ENCODE data around the gene WDR82.

WDR82 gene

GRCh38 chr3:52250122-52250521, 28.3 kb downstream of the WDR82 start:
- Histone ChIP-seq H3K9me3 (ENCODE audit: control insufficient read depth in 2 of 2, low read length in 2 of 2) (no peaks in the 10 kb centered on the region), H3K27ac (ENCODE audit: low read length) (no peak overlapping the region), H3K4me3 (ENCODE audit: low read length in 2 of 2) (no peak overlapping the region), H3K9ac (ENCODE audit: low read length in 2 of 2) (no peak overlapping the region), H3K27me3 (ENCODE audit: control insufficient read depth in 1 of 2, insufficient read depth in 2 of 2, low read length in 2 of 2) (no peaks in the 10 kb centered on the region), H3K36me3 (ENCODE audit: control insufficient read depth in 2 of 2, insufficient read depth in 2 of 2, low read length in 2 of 2) (peaks cover 16 to 31% of the 10 kb centered on the region in 2 donors), H3K4me1 (ENCODE audit: control insufficient read depth, insufficient read depth, low read length) (peaks cover 28% of the 10 kb centered on the region)

DNA sequence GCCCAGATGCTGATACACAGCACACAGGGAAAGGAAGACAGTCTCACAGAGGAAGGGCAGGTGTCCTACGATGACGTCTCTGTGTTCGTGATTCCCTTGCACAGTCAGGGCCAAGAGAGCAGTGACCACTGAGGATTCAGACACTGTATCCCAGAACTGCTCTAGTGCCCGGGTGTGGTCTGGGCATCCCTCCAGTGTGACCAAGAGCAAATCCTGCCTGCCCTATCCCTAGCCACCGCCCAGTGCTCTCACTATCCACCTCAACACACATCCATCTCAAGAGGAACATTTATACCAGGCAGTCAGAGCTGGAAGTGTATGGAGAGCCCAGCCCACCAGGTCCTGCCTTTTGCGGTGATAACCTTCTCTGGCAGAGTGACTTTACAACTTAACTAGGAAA, 28.8 kb downstream of the WDR82 start:
- Histone ChIP-seq H3K9ac (ENCODE audit: low read length in 2 of 2) (no peak overlapping the region), H3K4me3 (ENCODE audit: low read length in 2 of 2) (no peak overlapping the region), H3K9me3 (ENCODE audit: control insufficient read depth in 2 of 2, low read length in 2 of 2) (no peaks in the 10 kb centered on the region), H3K4me1 (ENCODE audit: control insufficient read depth, insufficient read depth, low read length) (peaks cover 31% of the 10 kb centered on the region), H3K27ac (ENCODE audit: low read length) (no peak overlapping the region), H3K27me3 (ENCODE audit: control insufficient read depth in 1 of 2, insufficient read depth in 2 of 2, low read length in 2 of 2) (no peaks in the 10 kb centered on the region), H3K36me3 (ENCODE audit: control insufficient read depth in 2 of 2, insufficient read depth in 2 of 2, low read length in 2 of 2) (peaks cover 16 to 30% of the 10 kb centered on the region in 2 donors)

- Histone ChIP-seq H3K27me3 (ENCODE audit: control insufficient read depth in 1 of 2, insufficient read depth in 2 of 2, low read length in 2 of 2) (no peaks in the 10 kb centered on the region), H3K4me3 (ENCODE audit: low read length in 2 of 2) (no peak overlapping the region), H3K27ac (ENCODE audit: low read length) (no peak overlapping the region), H3K36me3 (ENCODE audit: control insufficient read depth in 2 of 2, insufficient read depth in 2 of 2, low read length in 2 of 2) (peaks cover 14 to 30% of the 10 kb centered on the region in 2 donors), H3K4me1 (ENCODE audit: control insufficient read depth, insufficient read depth, low read length) (peaks cover 28% of the 10 kb centered on the region), H3K9ac (ENCODE audit: low read length in 2 of 2) (no peak overlapping the region), H3K9me3 (ENCODE audit: control insufficient read depth in 2 of 2, low read length in 2 of 2) (no peaks in the 10 kb centered on the region)
Measured at GRCh38 chr3:52248816-52249547, 29.5 kb downstream of the WDR82 start.

GRCh38 chr3:52248165-52248541, 30.3 kb downstream of the WDR82 start:
- no peak overlapping the region for H3K9ac ChIP-seq (ENCODE audit: low read length in 2 of 2)
- no peaks in the 10 kb centered on the region for H3K9me3 ChIP-seq (ENCODE audit: control insufficient read depth in 2 of 2, low read length in 2 of 2)
- H3K27me3 ChIP-seq (ENCODE audit: control insufficient read depth in 1 of 2, insufficient read depth in 2 of 2, low read length in 2 of 2): no peaks in the 10 kb centered on the region
- H3K36me3 ChIP-seq (ENCODE audit: control insufficient read depth in 2 of 2, insufficient read depth in 2 of 2, low read length in 2 of 2): peaks cover 6 to 22% of the 10 kb centered on the region in 2 donors
- H3K4me1 ChIP-seq (ENCODE audit: control insufficient read depth, insufficient read depth, low read length): peaks cover 25% of the 10 kb centered on the region
- no peak overlapping the region for H3K4me3 ChIP-seq (ENCODE audit: low read length in 2 of 2)
- no peak overlapping the region for H3K27ac ChIP-seq (ENCODE audit: low read length)

DNA sequence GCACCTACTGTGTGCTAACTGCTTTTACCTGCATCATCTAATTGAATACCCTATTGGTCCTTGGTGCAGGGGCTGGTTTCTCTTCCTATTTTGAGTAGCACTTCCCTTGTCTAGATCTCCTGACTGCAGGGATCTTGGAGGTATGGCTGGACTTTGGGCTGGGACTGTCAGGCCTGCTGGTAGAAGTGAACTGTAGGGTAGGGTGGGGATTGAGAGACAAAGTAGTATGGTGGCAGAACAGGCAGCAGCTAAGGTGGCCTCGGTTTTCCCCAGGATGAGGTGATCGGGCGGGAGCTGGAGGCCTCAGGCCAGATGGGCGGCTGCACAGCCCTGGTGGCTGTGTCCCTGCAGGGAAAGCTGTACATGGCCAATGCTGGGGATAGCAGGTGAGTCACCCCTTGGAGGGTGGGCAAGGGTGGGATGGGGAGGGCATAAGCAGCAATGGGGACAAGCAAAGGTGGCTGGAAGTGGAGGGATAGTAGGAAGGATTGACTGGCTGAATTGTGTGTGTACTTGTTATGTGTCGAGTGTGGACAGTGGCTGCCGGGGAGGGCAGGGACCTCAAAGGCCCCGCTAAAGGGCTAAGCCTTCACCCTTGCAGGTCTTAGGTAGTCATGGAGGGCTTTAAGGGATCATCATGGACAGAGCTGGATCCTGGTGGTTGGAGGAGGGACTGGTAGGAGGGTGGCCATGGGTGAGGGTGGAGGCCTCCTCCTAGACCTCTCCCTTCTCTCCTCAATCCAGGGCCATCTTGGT, 30.9 kb downstream of the WDR82 start:
- Histone ChIP-seq H3K4me1 (ENCODE audit: control insufficient read depth, insufficient read depth, low read length) (peaks cover 25% of the 10 kb centered on the region), H3K4me3 (ENCODE audit: low read length in 2 of 2) (no peak overlapping the region), H3K9me3 (ENCODE audit: control insufficient read depth in 2 of 2, low read length in 2 of 2) (no peaks in the 10 kb centered on the region), H3K27me3 (ENCODE audit: control insufficient read depth in 1 of 2, insufficient read depth in 2 of 2, low read length in 2 of 2) (no peaks in the 10 kb centered on the region), H3K27ac (ENCODE audit: low read length) (no peak overlapping the region), H3K36me3 (ENCODE audit: control insufficient read depth in 2 of 2, insufficient read depth in 2 of 2, low read length in 2 of 2) (peaks cover 5 to 19% of the 10 kb centered on the region in 2 donors), H3K9ac (ENCODE audit: low read length in 2 of 2) (no peak overlapping the region)

DNA sequence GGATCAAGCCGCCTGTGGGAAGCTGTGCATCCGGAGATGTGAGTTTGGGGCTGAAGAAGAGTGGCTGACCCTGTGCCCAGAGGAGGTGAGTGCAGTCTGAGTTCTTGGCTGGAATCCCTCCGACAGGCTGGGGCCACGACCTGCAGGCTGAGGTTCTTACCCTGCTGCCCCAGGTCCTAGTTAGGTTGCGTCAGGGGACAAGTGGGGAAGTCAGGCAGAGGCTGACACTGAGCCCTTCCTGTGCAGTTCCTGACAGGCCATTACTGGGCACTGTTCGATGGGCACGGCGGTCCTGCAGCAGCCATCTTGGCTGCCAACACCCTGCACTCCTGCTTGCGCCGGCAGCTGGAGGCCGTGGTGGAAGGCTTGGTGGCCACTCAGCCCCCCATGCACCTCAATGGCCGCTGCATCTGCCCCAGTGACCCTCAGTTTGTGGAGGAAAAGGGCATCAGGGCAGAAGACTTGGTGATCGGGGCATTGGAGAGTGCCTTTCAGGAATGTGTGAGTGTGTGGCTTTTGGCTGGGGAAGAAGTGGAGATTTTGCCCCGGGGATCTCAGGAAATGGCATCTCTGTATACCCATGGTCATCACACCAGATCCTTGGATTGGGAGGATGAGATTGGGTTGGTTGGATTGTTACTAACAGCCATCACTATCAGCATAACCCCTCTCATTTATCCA, 31.6 kb downstream of the WDR82 start:
- H3K9ac ChIP-seq (ENCODE audit: low read length in 2 of 2): peak overlapping the region in 1 of 2 donors; percentile 71
- no peaks in the 10 kb centered on the region for H3K9me3 ChIP-seq (ENCODE audit: control insufficient read depth in 2 of 2, low read length in 2 of 2)
- peak overlapping the region in 1 of 2 donors; percentile 87 for H3K4me3 ChIP-seq (ENCODE audit: low read length in 2 of 2)
- no peaks in the 10 kb centered on the region for H3K27me3 ChIP-seq (ENCODE audit: control insufficient read depth in 1 of 2, insufficient read depth in 2 of 2, low read length in 2 of 2)
- H3K27ac ChIP-seq (ENCODE audit: low read length): peak overlapping the region; percentile 76
- peaks cover 25% of the 10 kb centered on the region for H3K4me1 ChIP-seq (ENCODE audit: control insufficient read depth, insufficient read depth, low read length)
- H3K36me3 ChIP-seq (ENCODE audit: control insufficient read depth in 2 of 2, insufficient read depth in 2 of 2, low read length in 2 of 2): peaks cover 5 to 18% of the 10 kb centered on the region in 2 donors

GRCh38 chr3:52246264-52246620, 32.2 kb downstream of the WDR82 start:
- Histone ChIP-seq H3K4me3 (ENCODE audit: low read length in 2 of 2) (peak overlapping the region; percentile 69 to 87), H3K9me3 (ENCODE audit: control insufficient read depth in 2 of 2, low read length in 2 of 2) (no peaks in the 10 kb centered on the region), H3K4me1 (ENCODE audit: control insufficient read depth, insufficient read depth, low read length) (peaks cover 25% of the 10 kb centered on the region), H3K27ac (ENCODE audit: low read length) (peak overlapping the region; percentile 76), H3K9ac (ENCODE audit: low read length in 2 of 2) (peak overlapping the region; percentile 71 to 75), H3K36me3 (ENCODE audit: control insufficient read depth in 2 of 2, insufficient read depth in 2 of 2, low read length in 2 of 2) (peaks cover 5 to 16% of the 10 kb centered on the region in 2 donors), H3K27me3 (ENCODE audit: control insufficient read depth in 1 of 2, insufficient read depth in 2 of 2, low read length in 2 of 2) (no peaks in the 10 kb centered on the region)

DNA sequence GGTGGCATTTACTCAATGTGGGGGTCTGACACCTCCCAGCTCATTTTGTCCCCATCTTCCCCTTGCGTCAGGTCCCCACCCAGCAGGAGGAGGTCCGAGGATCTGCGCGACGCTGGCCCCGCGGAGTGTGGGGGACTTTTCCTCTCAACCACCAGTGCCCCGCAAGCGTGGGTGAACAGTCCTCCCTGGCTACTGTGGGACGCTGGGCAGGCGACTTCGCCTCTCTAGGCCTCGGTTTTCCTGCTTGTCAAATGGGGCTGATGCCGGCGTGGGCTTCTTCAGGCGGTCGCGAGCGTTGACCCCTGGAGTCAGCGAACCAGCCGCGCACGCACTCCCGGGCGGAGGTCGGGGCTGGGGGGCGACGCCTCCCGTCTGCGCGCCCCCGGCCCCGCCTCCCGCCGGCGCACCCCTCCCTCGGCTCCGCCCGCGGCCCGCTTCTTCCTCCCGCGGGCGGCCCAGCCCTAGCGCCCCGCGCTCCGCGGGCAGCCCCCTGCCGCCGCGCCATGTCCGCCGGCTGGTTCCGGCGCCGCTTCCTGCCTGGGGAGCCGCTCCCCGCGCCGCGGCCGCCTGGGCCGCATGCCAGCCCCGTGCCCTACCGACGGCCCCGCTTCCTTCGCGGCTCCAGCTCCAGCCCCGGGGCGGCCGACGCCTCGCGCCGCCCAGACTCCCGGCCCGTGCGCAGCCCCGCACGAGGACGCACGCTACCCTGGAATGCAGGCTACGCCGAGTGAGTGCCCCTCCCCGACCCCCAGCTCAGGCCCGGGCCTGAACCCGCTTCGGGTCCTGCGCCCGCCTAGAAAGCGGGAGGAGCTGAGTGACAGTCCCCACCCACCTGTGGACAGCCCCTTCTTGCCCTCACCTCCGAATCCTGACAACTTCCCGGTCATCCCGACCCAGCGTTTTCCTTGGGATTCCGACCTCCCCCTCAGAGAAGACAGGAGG, 32.9 kb downstream of the WDR82 start, which contains the start of gene PPM1M:
Gene PPM1M (plus strand): TSS at position 438 of the 942 bp plus-strand sequence. CDS start 66 bp downstream, at position 504.
- H3K36me3 ChIP-seq (ENCODE audit: control insufficient read depth in 2 of 2, insufficient read depth in 2 of 2, low read length in 2 of 2): peaks cover 5 to 15% of the 10 kb centered on the region in 2 donors
- peaks cover 26% of the 10 kb centered on the region for H3K4me1 ChIP-seq (ENCODE audit: control insufficient read depth, insufficient read depth, low read length)
- peak within 1 kb of the TSS; percentile 76 for H3K27ac ChIP-seq (ENCODE audit: low read length)
- H3K9me3 ChIP-seq (ENCODE audit: control insufficient read depth in 2 of 2, low read length in 2 of 2): no peaks in the 10 kb centered on the region
- H3K9ac ChIP-seq (ENCODE audit: low read length in 2 of 2): peak within 1 kb of the TSS; percentile 75 to 89
- no peaks in the 10 kb centered on the region for H3K27me3 ChIP-seq (ENCODE audit: control insufficient read depth in 1 of 2, insufficient read depth in 2 of 2, low read length in 2 of 2)
- peak within 1 kb of the TSS; percentile 75 to 87 for H3K4me3 ChIP-seq (ENCODE audit: low read length in 2 of 2)

DNA sequence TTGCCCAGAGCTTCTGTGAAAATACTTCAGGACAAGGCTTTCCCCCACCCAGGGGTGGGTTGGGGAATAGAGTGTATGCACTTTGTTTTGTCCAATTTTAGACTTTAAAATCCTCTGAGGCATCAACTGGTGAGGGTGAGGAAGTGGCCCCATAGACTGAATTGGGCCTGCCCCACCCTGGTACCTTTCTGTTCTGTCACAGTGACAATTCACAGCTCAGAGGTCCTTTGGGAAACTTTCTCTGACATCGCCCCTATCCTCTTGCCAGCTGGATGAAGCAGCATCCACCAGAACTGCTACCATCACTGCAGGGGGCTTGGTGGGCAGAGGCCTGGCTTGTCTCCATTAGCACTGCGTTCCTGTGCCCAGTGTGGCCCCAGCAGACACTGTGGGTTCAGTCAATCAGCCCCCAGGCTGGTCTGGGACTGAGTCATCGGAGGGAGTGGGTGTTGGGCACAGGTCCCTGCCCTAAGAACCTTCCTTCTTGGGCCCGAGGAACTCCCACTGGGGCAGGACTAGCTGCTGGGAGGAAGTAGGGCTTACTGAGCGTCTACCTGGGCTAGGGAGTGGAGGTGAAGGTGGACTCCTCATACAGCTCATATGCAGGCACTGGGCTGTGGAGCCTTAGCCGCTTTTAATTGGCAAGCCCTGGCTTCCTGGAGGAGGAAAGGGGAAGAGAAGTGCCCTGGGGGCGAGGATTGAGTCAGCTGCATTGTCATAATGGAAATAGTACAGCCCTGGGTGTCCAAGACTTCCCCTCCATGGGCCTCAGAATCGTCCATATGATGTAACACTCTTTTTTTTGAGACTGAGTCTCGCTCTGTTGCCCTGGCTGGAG, 34.4 kb downstream of the WDR82 start:
- Histone ChIP-seq H3K27me3 (ENCODE audit: control insufficient read depth in 1 of 2, insufficient read depth in 2 of 2, low read length in 2 of 2) (no peaks in the 10 kb centered on the region), H3K9ac (ENCODE audit: low read length in 2 of 2) (no peak overlapping the region), H3K4me3 (ENCODE audit: low read length in 2 of 2) (no peak overlapping the region), H3K4me1 (ENCODE audit: control insufficient read depth, insufficient read depth, low read length) (peaks cover 37% of the 10 kb centered on the region), H3K36me3 (ENCODE audit: control insufficient read depth in 2 of 2, insufficient read depth in 2 of 2, low read length in 2 of 2) (peaks cover 0 to 5% of the 10 kb centered on the region in 2 donors), H3K9me3 (ENCODE audit: control insufficient read depth in 2 of 2, low read length in 2 of 2) (no peaks in the 10 kb centered on the region), H3K27ac (ENCODE audit: low read length) (no peak overlapping the region)

All from stomach smooth muscle (tissue), 2 donors.